GM12875 (cell line): Measurements from ENCODE around the gene NCAPD3.

Experiments used
- H3K4me3 ChIP-seq: one replicate; pipeline ENCODE4 v1.5.1; 2011; ENCODE audit warnings: low read depth, low read length, control low read depth
- CTCF ChIP-seq: IDR thresholded peaks from 2 replicates; pipeline ENCODE4 v1.5.1; 2011; ENCODE audit warnings: low read depth, mild to moderate bottlenecking, control low read depth, inconsistent platforms, low read length, moderate library complexity, borderline replicate concordance; ENCODE audit not compliant: insufficient read depth

The NCAPD3 gene

GRCh38 chr11:134173296-134173695 is 50.5 kb downstream of the NCAPD3 start:
- no peak overlapping the region for H3K4me3 ChIP-seq
- TF ChIP-seq CTCF, result no peak

GRCh38 chr11:134171951-134172350 is 51.8 kb downstream of the NCAPD3 start:
- H3K4me3 ChIP-seq, result no peak overlapping the region
- no peak for TF ChIP-seq CTCF

- no peak overlapping the region for H3K4me3 ChIP-seq
- TF ChIP-seq CTCF, result no peak
These were observed 52.9 kb downstream of the NCAPD3 start for GRCh38 chr11:134170919-134171281.

GRCh38 chr11:134170177-134170918 is 53.4 kb downstream of the NCAPD3 start:
- no peak overlapping the region for H3K4me3 ChIP-seq
- TF ChIP-seq CTCF, result no peak

GRCh38 chr11:134164490-134165370 is 59.0 kb downstream of the NCAPD3 start:
- no peak overlapping the region for H3K4me3 ChIP-seq
- TF ChIP-seq CTCF, result no peak

GRCh38 chr11:134159652-134160051 is 64.1 kb downstream of the NCAPD3 start:
- no peak overlapping the region for H3K4me3 ChIP-seq
- no peak for TF ChIP-seq CTCF

- no peak overlapping the region for H3K4me3 ChIP-seq
- TF ChIP-seq CTCF, result no peak
These were observed 65.7 kb downstream of the NCAPD3 start for GRCh38 chr11:134158023-134158422.
